Spleen (tissue), 7 donors: ENCODE measurements around the gene ARSI.

ENCODE experiments used
- CTCF ChIP-seq, 11 experiments: fragments of 200-600 bp in 7 of 11; fragments of 450-650 bp in 4 of 11; sonication (generic) in 4 of 11; IDR thresholded peaks in 8 of 11; conservative IDR thresholded peaks in 3 of 11; 1 replicate in 7 of 11; 2 replicates in 4 of 11; pipeline versions ENCODE4 v1.4.0 to v1.8.0; 2016 to 2021; ENCODE audit warnings: antibody characterized with exemption in 11 of 11, inconsistent platforms in 4 of 11, mild to moderate bottlenecking in 1 of 11
- POLR2A ChIP-seq, 3 donors: fragments of 450-650 bp; IDR thresholded peaks; one replicate each; pipeline ENCODE4 v1.5.1; 2017; ENCODE audit warnings: antibody characterized with exemption in 3 of 3, mild to moderate bottlenecking in 1 of 3
- POLR2AphosphoS5 ChIP-seq, 3 donors: sonication (generic); formaldehyde crosslinking; IDR thresholded peaks; one replicate each; pipeline ENCODE4 v1.5.1; 2017; ENCODE audit warnings: antibody characterized with exemption in 3 of 3
- donor health status: DM: no; HTN: no; CAD: no; lungs with moderate emphysema.
- donor health status: DM: no; HTN: no; CAD: no.
- donor health status: DM: no; HTN: no; CAD: no.

- TF ChIP-seq CTCF (IDR thresholded peaks at IDR 0.05 in 8 of 11, conservative IDR thresholded peaks at IDR 0.05 in 3 of 11) (no peak), POLR2A (IDR thresholded peaks at IDR 0.05) (no peak), POLR2AphosphoS5 (IDR thresholded peaks at IDR 0.05) (no peak)
These were observed 9.8 kb upstream of the ARSI start for GRCh38 chr5:150312518-150312917.
